SKM-1 (cell line): Measurements from ENCODE around the gene UMODL1.

ENCODE experiments used
- DNase-seq: peaks from one replicate; lab custom pipeline; 2025; ENCODE audit not compliant: unreplicated experiment; lab: John Stamatoyannopoulos, UW

UMODL1 gene

DNA sequence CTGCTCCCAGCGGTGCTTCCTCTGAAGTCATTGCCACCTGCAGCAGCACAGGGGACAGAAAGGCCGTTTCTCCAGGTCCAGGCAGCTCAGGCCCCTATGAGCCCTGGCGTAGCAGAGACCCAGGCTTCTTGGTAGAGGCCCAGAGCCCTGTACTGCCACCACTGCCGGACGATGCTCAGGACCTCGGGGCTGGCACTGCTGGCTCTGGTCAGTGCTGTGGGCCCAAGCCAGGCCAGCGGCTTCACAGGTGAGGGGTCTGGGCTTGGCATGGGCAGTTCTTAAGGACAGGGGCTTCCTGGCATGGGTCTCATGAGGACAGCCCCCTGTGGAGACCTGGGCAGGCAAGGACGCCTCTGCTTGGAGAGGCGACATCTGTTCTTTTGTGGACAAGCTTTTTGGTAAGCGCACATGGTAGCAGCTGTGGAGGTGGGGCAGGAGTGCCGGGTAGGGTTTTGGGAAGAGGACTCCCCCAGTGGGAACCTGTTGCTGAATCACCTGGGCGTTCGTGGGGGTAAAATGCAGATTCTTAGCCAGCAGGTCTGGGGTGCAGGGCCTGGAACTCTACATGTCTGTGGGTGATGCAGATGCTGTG, at the start of gene UMODL1:
UMODL1 (plus strand) TSS at position 172 of the 592 bp plus-strand sequence; CDS start at position 172, 0 bp downstream.
- DNase-seq = no peak

- no peak for DNase-seq
Observed at GRCh38 chr21:42021371-42022090, 49.6 kb upstream of the UMODL1 start.

DNA sequence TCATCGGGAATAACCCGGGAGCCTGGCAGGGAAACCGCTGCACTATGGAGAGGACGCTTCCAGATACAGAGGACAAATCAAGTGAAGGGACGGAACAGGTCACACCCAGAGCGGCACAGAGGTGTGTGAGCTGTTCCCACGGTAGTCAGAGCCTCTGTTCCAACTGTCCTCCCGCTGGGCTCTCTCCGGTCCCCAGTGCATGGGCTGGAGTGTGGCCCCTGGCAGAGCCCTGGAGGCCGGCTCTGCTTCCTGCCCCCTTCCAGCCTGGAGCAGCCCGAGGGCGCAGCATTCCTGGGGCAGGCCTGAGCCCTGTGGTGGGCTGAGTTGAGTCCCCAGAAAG, 49.1 kb upstream of the UMODL1 start:
- no peak for DNase-seq

- DNase-seq = no peak
Observed at GRCh38 chr21:42022906-42023305, 48.2 kb upstream of the UMODL1 start.

DNA sequence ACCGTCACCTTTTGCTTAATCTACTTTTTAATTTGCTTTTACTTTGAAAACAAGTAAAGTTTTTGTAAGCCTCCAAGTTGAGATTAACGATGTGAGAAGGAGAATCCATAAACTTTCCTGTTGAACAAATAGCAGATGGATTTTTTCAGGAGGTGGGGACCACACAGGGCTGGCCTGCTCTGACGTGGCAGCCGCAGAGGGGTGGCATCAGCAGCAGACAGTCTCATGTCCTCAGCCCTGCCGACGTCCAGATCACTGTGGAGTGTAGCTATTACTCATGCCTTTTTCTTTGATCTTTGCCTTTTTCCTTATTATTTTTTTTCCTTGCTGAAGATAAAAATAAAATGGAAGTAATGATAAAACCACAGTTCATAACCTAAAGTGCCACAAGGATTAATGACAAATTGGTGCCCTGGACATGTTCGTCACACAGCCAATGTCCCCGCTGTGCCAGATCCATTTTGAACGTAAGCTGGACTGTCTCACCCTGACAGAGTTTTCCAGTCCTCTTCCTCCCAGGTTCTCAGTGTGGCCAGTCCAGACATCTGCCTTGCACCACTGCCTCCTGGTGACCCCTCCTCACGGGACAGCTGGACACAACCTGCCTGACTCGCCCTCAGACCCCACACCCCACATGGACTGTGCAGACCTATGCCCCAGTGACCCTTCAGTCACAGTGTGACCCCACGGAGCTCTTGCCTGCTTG, 45.6 kb upstream of the UMODL1 start:
- DNase-seq = no peak

GRCh38 chr21:42026082-42026435, 45.1 kb upstream of the UMODL1 start:
- no peak for DNase-seq

DNA sequence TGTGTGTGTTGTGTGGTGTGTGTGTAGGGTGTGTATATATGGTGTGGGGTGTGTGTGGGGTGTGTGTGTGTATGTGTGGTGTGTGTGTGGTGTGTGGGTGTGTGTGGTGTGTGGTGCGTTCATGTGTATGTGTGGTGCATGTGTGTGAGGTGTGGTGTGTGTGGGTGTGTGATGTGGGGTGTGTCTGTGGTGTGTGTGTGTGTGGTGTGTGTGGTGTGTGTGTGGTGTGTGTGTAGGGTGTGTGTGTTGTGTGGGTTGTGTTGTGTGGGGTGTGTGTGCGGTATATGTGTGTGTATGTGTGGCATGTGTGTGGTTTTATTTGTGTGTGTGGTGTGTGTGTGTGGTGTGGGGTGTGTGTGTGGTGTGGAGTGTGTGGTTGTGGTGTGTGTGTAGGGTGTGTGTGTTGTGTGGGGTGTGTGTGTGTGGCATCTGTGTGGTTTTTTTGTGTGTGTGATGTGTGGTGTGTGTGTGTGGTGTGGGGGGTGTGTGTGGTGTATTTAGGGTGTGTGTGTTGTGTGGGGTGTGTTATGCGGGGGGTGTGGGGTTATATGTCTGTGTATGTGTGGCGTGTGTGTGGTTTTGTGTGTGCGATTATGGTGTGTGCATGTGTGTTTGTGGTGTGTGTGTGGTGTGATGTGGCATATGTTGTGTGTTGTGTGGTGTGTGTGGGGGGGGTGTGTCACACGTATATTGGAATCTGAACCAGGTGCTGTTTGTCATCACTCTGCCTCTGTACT, 43.9 kb upstream of the UMODL1 start:
- DNase-seq = no peak

DNA sequence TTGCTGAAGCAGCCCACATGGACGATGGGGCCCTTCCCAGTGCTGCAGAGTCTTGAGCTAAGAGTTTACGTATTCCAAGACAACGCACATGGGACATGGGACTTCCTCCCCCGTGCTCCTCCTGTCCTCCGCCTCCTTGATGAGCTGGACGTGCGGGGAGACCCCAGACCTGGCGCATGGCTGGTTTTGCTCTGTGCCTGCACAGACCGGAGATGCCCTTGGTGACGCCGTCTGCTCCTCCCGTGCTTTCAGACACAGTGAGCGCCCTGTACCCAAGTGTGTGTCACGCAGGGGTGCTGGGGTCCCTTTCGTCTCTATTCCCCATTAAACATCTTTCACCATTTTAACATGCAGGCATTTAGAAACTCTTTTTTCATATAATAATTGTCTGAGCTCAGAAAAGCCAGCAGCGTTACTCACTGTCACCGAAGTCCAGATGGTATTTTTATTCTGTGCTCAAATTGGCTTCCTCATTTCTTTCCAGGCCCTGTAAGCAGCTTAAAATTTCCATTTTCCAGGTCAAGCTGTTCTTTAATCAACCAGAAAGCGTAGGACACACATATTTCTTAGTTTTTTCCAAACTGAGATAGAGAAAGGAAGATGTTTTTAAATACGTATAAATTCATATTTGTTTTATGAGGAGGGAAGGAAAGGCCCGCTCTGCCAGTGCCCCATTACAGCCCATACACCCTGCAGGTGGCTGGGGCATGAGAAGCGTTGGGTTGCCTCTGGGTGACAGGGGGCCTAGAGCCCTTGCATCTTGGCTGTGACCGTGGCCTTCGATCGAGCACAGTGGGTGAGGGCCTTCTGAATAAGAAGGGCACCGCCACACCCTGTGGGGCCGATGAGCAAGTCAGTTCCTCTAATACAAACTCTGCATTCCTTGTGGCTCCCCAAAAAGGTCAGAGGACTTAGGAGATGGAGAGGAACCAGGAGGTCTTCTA, 43.0 kb upstream of the UMODL1 start:
- no peak for DNase-seq

GRCh38 chr21:42028766-42029425, 42.2 kb upstream of the UMODL1 start:
- no peak for DNase-seq

DNA sequence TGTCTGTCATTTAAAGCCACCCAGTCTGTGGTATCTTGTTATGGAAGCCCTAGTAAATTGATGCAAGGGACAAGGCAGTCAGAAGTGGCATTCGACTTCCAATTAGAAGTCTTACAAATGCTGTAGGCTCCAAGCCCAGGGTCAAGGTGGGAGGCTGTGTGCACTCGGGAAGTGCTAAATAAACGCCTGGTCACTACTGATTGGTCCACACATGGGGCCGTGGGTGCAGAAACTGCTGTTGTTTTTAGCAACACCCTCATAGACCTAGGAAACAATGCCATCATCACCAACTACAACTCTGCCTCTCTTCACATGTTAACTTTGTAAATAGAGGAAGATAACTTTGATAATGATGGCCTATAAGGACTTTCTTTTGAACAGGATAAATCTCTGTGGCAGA, 40.8 kb upstream of the UMODL1 start:
- DNase-seq = no peak

DNA sequence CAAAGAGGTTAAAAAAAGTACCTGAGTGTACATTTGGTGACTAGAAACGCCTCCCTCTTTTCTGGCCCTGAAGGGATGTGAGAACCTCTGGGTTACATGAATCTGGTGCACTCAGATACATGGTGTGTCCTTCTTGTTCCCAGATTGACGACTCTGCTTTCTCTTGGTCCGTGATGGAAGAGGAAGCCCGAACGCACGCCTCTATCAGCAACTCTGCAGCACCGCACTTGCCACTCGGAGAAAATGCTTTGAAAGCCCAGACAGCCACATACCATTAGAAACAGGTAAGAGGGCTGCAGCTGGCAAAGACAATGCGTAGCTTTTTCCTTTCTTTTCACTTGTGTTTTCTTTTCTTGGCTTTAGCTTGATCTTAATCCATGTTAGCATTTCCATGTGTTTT, 39.9 kb upstream of the UMODL1 start:
- no peak for DNase-seq

GRCh38 chr21:42031816-42032215, 39.3 kb upstream of the UMODL1 start:
- DNase-seq = no peak

DNA sequence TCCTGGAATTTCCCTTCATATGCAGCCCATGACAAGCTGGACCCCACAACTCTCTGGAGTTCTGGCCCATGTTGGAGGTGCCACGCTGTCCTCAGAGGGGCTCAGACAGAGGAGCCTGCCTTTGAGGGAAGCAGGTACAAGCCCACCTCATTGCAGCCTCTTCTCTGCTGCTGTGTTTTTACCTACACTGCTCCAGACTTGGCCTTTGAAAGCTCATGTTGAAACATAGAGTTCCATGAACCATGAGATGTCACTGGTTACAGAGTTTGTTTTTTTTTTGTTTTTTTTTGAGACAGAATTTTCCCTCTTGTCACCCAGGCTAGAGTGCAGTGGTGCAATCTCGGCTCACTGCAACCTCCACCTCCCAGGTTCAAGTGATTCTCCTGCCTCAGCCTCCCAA, 38.9 kb upstream of the UMODL1 start:
- no peak for DNase-seq

DNA sequence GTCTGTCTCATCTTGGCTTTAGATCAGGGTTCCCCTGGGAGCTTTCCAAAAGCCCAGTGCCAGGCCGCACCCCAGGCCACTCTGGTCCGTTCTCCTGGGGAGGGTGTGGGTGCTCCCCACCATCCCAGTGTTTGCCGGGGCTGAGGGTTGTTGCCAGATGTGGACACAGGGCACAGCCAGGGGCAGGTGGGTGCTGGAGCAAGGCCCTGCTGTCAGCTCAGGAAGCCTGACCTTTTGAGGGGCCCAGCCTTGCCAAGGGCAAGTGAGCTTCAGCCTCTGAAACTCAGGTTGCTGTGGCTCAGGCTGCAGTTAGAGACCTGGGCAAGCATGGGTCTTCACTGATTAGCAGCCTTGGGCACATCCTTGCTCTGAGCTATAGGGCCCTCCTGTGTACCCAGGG, 38.1 kb upstream of the UMODL1 start:
- no peak for DNase-seq

DNA sequence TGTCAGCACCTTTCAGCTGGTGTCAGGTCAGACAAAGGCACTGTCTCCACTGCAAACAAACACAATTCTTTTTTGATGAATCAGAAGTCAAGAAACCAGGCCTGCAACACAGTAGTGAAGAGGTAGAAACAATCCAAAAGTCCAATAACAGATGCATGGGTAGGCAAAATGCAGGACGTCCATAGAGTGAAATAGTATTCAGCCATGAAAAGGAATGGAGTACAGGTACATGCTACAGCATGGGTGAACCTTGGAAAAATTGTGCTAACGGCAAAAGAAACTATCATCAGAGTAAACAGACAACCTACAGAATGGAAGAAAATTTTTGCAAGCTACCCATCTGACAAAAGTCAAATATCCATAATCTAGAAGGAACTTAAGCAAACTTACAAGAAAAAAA, 34.8 kb upstream of the UMODL1 start:
- DNase-seq = no peak

DNA sequence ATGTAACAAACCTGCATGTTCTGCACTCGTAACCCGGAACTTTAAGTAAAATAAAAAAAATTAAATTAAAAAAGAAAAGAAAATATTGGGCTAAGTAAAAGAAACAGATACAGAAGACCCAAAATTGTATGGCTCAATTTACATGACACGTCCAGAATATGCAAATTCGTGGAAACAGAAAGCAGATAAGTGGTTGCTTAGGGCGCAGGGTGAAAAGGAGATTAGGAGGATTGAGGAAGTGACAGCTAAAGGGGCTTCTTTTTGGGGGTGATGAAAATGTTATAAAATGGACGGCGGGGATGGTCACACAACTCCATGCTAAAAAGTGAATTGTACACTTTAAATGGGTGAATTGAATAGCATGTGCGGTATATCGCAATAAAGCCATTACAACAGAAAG, 33.6 kb upstream of the UMODL1 start:
- DNase-seq = no peak

GRCh38 chr21:42037943-42038342, 33.2 kb upstream of the UMODL1 start:
- DNase-seq = no peak

DNA sequence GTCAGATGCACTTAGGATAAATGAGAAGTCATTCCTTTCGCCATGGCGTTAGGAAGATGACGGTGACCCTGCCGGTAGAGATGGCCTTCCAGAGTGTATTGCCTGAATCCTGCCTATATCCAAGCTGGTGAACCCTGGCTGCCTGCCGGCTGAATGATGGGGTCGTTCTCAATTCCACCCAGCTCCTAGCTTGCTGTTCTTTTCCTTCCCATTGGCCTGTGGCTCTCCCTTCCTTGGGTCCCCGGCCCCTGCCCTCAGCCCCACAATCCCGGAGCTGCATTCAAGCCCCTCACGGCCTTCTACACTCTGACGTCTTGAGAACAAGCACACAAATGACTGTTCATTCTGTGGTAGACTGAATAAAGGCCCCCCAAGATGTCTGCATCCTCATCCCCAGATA, 32.7 kb upstream of the UMODL1 start:
- DNase-seq = no peak

DNA sequence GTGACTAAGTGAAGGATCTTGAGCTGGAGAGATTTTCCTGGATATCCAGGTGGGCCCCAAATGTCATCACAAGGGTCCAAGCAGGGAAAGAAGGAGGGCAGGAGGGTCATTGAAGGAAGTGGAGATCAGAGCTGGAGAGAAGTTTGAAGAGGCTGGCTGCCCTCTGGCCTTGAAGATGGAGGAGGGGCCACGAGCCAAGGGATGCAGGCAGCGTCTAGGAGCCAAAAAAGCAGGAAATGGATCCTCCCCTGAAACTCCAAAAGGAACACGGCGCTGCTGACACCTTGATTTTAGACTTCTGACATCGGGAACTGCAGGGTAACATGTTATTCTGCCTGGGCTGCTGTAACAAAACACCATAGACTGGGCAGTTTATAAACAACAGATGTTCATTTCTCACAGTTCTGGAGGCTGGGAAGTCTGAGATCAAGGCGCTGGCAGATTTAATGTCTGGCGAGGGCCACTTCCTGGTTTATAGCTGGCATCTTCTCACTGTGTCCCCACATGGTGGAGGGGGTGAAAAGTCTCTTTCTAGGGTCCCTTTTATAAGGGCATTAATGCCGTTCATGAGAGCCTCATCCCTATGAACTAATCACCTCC, 32.2 kb upstream of the UMODL1 start:
- DNase-seq = no peak

DNA sequence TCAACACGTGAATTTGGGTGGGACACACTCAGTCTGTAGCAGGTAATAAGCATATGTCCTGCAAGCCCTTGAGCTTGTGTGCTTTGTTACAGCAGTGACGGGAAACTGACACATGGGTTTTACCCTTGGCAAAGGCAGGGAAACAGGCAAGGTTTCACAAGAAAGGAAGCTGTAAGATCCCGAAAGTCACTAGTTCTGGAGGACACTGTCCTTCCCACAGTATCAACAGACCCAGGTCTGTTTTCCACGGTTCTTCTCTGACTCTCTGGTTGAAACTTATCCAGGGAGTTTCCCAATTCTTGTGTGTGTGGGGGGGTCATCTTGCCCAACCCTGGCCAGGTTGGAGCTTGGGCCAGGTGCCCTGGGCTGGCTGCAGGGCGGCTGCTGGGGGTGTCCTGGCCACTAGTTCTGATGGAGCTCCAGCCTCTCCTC, 31.6 kb upstream of the UMODL1 start:
- no peak for DNase-seq
